Activated naive CD4-positive, alpha-beta T cell treated with anti-CD3 and anti-CD28 coated beads, Interleukin-2, amount 50 U/mL, for 72 hours (primary cell): Measurements from ENCODE around the gene LCN1. TPM values are rescaled to one million over a fixed set of nuclear protein-coding genes. Genes with fewer than 3 reads are reported as not detected.

Source experiments
- ATAC-seq, 2 donors: fragments of 150-1000 bp; cut with Tn5 transposase; 2 replicates each; pipeline ENCODE4 v1.10.0; 2021; ENCODE audit warnings: mild to moderate bottlenecking in 2 of 2, moderate library complexity in 2 of 2
- DNase-seq, 2 donors: peaks; one replicate each; pipeline ENCODE4 v3.0.0; 2021 to 2022; ENCODE audit warnings: low spot score in 2 of 2
- H3K27ac Mint-ChIP-seq, 2 donors: one replicate each; pipeline ENCODE4 v1.8.0; 2022; ENCODE audit warnings: mild to moderate bottlenecking in 2 of 2, mixed read lengths in 2 of 2
- H3K36me3 Mint-ChIP-seq, 2 donors: one replicate each; pipeline ENCODE4 v1.8.0; 2022; ENCODE audit warnings: mixed read lengths in 2 of 2
- H3K9me3 Mint-ChIP-seq, 2 donors: one replicate each; pipeline ENCODE4 v1.8.0; 2022; ENCODE audit warnings: mixed read lengths in 2 of 2
- total RNA-seq, 2 donors: library from RNA; stranded (reverse); gene quantifications; one replicate each; pipeline ENCODE4 v1.2.3, GENCODE V29; 2022

Gene LCN1
- total RNA-seq, 2 donors from 2014 or later, result not detected

- no peak overlapping the region for H3K27ac Mint-ChIP-seq
These were observed 35.4 kb upstream of the LCN1 start for GRCh38 chr9:135485832-135486231.

DNA sequence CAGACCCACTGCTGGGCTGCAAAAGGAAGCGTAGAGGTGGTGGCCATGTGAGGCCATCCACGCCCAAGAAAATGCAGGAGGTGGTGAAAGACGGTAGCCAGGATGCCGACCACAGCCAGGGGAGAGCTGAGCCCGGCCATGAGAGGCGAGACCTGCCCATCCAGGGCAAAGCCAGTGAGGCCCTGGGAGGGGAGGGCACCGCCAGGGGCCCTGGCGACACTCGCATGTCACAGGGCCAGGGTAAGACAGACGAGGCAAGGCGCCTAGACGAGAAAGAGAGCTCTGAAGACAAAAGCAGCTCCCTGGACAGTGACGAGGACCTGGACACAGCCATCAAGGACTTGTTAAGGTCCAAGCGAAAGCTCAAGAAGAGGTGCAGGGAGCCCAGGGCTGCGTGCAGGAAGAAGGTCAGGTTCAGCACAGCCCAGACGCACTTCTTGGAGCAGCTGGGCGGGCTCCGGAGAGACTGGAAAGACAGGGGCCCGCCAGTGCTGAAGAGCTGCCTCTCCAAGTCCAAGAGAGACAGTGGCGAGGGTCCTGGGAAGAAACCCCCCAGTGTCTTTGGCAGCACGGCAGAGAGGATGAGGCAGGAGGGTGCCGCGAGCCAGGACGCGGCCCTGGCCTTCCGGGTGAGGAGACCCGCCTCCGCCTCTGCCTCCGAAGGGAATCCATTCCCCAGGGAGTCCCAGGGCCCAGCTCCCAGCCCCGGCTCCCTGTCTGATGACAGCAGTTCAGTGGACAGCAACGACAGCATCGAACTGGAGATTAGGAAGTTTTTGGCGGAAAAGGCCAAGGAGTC is 34.8 kb upstream of the LCN1 start:
- Mint-ChIP-seq H3K27ac (no peak overlapping the region), H3K9me3 (no peaks in the 10 kb centered on the region), H3K36me3 (no peaks in the 10 kb centered on the region)
- ATAC-seq (no peak), DNase-seq (no peak)

More at GRCh38 chr9:135485832-135486231, 35.4 kb upstream of the LCN1 start:
- ATAC-seq, result no peak
- Mint-ChIP-seq H3K9me3 (no peaks in the 10 kb centered on the region), H3K36me3 (no peaks in the 10 kb centered on the region)
- DNase-seq, result no peak

DNA sequence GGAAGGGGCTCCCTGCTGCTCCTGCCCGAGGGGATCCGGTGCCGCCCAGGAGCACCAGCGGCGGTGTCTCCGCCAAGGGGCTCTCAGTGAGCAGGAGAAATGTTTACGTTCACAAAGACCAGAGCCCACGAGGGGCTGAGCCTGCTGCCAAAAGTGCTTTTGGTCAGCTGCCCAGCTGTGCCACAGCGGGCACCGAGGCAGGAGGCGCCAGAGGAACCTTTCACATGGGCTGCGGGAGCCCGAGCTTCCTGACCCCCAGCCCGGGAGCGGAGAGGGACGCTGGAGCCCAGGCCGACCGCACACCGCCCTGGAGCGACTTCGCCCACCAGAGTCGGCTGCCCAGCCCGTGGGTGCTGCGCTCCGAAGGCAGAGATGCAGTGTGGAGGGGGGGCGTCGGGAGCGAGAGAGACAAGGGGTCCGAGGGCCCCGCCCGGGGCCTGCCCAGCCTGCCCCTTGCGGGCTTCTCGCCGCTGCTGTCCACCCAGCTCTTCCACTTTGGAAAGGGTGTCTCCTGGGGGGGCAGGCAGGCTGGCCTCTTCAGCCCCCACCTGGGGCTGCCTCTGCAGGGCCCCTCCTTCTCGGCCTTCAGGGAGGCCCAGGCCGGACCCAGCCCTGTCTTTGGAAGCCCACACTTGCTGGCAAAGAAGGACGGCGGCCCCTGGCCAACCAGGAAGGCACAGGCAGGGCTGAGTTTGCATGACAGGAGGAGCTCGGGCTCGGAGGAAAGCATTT is 33.8 kb upstream of the LCN1 start:
- H3K27ac Mint-ChIP-seq, result no peak overlapping the region
- H3K9me3 Mint-ChIP-seq, result no peaks in the 10 kb centered on the region
- no peaks in the 10 kb centered on the region for H3K36me3 Mint-ChIP-seq
- no peak for ATAC-seq
- DNase-seq, result no peak

GRCh38 chr9:135488013-135488330 is 33.3 kb upstream of the LCN1 start:
- ATAC-seq (no peak), DNase-seq (no peak)
- no peaks in the 10 kb centered on the region for H3K36me3 Mint-ChIP-seq
- H3K27ac Mint-ChIP-seq, result no peak overlapping the region
- no peaks in the 10 kb centered on the region for H3K9me3 Mint-ChIP-seq

DNA sequence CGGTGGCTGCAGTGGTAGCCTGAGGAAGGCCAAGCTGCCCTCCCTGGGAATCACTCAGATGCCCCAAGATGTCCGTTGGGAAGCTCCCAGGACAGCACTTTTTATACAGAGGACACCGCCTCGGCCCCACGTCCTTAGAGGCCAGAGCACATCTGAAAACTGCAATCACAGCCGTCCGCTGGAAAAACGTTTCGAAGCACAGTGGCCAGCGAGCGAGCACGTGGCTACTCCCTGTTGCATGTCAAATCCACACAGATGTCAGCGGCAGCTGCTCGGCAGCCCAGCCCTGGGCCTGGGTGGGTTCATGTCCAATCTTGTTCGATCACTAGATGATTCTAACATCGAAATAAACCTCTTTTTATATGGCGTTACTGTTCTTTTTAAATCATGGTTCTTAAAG is 32.7 kb upstream of the LCN1 start:
- DNase-seq, result no peak
- no peaks in the 10 kb centered on the region for H3K9me3 Mint-ChIP-seq

DNA sequence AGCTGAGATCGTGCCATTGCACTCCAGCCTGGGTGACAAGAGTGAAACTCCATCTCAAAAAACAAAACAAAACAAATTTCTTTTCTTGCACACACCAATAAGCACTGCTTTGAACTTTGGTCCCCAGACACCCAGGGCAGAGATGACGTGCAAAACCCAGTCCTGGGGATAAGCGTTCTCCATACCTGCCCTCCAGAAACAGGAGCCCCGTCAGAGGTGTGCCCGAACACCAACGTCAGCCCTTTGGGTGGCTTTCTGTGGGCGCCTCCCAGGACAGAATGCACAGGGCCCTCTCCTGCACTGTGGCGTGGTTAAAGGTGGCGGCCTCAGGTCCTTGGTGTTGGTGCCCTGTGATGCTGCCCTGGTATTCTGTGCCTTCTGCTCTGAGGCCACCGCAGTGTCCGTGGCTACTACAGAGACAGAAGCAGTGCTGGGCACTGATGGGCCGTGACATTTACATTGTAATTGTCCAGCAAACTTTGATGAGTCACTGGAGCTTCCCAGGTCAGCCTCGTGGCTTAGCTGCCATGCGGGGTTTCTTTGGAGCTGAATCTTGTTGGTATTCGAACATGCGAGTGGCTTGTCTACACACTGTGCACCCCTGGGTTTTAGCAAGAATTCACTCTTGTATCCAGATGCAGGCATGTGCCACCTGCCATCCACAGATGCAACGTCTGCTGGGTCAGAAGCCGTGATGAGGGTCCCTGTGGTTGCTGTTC is 31.9 kb upstream of the LCN1 start:
- DNase-seq, result no peak
- no peak for ATAC-seq
- no peaks in the 10 kb centered on the region for H3K9me3 Mint-ChIP-seq
- no peak overlapping the region for H3K27ac Mint-ChIP-seq
- H3K36me3 Mint-ChIP-seq, result no peaks in the 10 kb centered on the region

More for the DNA sequence above, 32.7 kb upstream of the LCN1 start:
- Mint-ChIP-seq H3K27ac (no peak overlapping the region), H3K36me3 (no peaks in the 10 kb centered on the region)
- ATAC-seq, result no peak

GRCh38 chr9:135490166-135490870 is 30.9 kb upstream of the LCN1 start:
- Mint-ChIP-seq H3K36me3 (no peaks in the 10 kb centered on the region), H3K9me3 (no peaks in the 10 kb centered on the region), H3K27ac (no peak overlapping the region)
- ATAC-seq (no peak), DNase-seq (no peak)

DNA sequence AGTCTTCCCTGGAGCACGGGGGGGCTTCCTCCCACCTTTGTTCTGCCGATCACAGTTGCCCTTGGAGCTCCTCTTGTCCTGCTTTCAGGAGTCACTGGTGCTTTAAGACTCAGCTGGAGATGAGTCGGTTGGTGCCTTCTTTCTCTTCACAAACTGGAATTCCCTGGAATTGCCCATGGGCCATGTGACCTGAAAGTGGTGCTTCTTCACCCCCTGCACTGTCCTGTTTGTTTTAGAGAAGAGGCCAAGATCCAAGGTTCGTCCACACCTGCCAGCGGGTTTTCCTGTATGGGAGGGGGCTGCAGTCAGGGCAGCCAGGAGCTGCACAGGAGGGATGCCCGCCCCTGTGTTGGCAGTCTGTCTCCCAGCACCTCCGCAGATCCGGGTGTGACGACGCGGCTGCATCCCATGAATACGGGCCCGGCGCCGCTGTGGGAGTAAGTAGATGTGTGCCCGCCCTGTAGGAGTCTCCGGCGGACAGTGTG is 30.2 kb upstream of the LCN1 start:
- Mint-ChIP-seq H3K9me3 (no peaks in the 10 kb centered on the region), H3K36me3 (no peaks in the 10 kb centered on the region), H3K27ac (no peak overlapping the region)
- ATAC-seq (no peak), DNase-seq (no peak)

DNA sequence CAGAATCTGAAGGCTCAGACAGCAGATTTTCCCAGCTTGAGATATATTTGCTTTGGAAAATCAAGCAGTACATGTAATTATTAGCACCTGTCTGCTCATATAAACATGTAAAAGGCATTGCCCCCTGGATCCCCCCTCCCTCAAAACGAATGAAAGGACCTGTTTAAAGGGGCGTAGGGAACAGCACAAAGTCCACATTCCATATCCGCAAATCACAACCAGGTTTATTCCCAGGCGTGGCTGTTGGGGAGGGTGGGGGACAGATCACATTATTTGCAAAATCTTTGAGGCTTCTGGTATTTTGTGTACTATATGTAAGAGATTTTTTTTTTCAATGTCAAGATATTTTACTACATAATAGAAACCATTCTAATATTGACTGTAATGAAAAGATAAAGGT is 29.5 kb upstream of the LCN1 start:
- ATAC-seq, result no peak

GRCh38 chr9:135492886-135493669 is 28.2 kb upstream of the LCN1 start:
- no peak overlapping the region for H3K27ac Mint-ChIP-seq
- no peaks in the 10 kb centered on the region for H3K9me3 Mint-ChIP-seq
- no peak for ATAC-seq
- H3K36me3 Mint-ChIP-seq, result no peaks in the 10 kb centered on the region
- DNase-seq, result no peak

More for the DNA sequence above, 29.5 kb upstream of the LCN1 start:
- DNase-seq, result no peak
- no peaks in the 10 kb centered on the region for H3K36me3 Mint-ChIP-seq
- H3K9me3 Mint-ChIP-seq, result no peaks in the 10 kb centered on the region
- no peak overlapping the region for H3K27ac Mint-ChIP-seq

DNA sequence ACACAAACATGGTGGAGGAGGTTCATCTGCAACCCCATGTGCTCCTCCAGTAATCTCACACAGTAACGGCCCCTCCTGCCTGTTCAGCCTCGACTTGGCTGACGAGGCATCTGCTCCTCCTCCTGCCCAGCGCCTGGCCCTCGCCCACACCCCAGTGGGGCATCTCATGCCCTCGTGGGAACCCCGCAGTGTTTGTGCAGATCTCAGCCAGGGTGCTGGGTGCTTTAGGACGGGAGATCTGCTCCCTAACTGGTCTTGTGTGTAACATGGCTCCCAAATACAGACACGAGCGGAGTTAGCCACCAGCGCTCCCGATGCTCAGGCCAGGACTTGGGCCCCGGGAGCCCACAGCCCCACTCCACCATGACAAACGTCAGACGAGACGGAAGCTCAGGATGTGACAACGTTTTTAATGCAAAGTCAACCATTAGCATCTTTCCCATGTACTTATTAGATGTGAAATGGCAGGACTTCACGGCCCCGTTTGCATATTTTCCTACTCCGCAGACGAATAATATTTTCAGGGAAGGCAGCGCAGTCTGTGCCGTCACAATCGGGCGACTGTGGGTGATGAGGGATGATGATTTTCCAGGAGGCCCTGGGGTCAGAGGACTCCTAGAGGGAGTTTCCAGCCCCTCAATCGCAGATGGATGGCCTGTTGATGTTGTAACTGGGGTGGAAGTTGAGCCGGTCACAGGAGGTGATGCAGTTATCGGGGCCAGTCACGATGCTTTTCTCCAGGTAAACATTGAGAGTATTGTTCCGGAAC is 26.3 kb upstream of the LCN1 start:
- no peaks in the 10 kb centered on the region for H3K36me3 Mint-ChIP-seq
- ATAC-seq, result no peak
- H3K9me3 Mint-ChIP-seq, result no peaks in the 10 kb centered on the region
- DNase-seq, result no peak
- no peak overlapping the region for H3K27ac Mint-ChIP-seq

DNA sequence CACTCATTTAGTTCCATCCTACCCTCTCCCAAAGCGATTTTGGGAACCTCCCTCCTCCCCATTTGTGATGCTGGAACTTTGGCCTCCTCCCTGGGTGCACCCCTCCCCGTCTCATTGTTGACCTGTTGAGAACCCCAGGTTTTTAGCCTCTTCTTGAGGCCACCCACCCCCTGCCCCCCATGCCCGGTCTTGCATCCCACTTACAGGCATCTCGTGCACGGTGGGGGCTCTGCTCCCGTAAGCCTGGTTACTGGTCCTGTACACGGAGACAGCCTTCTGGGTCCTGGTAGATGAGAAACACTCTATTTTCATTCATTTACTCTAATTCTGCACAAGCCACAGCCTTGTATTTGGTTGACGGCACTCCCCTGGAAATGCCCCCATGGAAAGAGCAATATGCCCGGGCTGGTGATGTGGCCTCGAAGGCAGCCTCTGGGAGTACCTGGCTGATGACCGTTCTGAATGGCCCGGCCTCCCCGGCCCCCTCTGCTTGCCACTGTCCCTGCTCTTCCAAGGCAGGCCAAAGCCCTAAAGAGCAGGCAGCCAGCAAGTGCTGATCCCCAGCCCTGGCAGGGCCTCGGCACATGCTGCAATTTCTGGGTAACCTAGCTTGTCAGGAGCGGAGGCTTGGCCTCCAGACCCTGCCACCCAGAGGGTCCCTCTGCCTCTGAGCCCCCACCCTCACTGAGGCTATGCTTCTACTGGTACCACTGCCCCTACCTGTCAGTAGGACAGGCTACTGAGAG is 22.7 kb upstream of the LCN1 start:
- Mint-ChIP-seq H3K27ac (no peak overlapping the region), H3K9me3 (no peaks in the 10 kb centered on the region), H3K36me3 (peaks cover 6% of the 10 kb centered on the region in 2 donors)
- no peak for ATAC-seq
- DNase-seq, result no peak

DNA sequence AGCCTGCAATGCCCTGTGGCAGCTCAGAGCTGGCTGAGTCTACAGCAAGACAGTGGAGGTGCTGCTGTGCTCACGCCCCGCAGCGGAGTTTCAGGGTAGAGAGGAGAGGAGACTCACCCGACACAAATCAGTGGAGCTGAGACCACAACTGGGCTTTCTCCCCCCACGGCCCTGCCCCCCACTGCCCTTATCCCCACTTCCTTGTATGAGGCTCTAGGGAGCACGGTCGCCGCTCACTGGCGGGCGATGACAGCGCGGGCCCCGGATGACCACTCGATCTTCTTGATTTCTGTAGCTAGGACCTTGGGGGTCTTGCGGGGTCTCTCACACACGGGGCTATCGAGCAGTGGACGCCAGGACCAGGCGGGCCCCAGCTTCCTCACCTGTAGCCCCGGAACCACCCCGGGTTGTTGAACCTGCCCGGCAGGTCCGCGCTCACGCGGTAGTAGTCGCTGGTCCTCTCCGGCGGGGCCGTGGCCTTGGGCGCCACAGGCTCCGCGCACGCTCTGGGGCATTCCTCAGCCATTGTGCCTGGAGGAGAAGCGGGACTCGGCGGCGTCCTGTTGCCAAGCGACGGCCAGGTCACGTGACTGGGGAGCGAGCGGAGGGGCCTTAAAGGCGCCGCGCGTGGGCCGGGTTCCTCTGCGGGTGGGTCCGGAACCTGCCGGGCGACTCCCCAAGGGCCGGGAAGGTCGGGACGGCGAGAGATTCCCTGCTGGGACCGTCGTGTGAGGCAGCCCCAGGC is 21.7 kb upstream of the LCN1 start:
- Mint-ChIP-seq H3K9me3 (no peaks in the 10 kb centered on the region), H3K36me3 (peaks cover 6 to 8% of the 10 kb centered on the region in 2 donors), H3K27ac (peak overlapping the region in 1 of 2 donors; percentile 29)
- peak; percentile 31 to 68 for ATAC-seq
- peak; percentile 71 to 84 for DNase-seq

DNA sequence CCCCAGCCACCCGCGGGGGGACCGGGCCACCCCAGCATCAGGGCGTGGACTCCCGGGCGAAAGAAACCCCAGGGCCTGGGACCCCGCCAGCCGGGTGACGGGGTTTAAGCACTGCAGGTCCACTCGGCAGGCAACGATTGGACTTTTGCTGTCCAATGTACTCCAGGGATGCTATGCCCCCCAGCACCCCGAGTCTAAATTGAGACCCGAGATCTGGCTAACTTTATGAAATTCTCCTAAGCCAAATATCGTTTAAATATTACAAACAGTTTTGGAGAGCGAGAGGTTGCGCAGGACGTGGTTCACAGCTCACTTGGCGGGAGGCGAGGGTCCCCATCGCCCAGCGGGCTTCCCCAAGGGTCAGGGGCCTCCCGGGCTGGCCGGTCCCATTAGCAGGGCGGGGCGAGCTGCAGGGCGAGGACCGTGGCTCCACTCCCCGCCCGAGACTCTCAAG is 21.1 kb upstream of the LCN1 start:
- DNase-seq (no peak), ATAC-seq (peak in 1 of 2 donors; percentile 25)
- H3K9me3 Mint-ChIP-seq, result no peaks in the 10 kb centered on the region
- H3K36me3 Mint-ChIP-seq, result peaks cover 6 to 14% of the 10 kb centered on the region in 2 donors
- H3K27ac Mint-ChIP-seq, result peak overlapping the region in 1 of 2 donors; percentile 92
